Panc1 (cell line): ENCODE measurements around the gene MMP17. TPM values are rescaled to one million over a fixed set of nuclear protein-coding genes. Genes with fewer than 3 reads are reported as not detected.
A peak's percentile ranks its signal among the peaks of the same experiment; 100 is the strongest.

Experiments used
- ATAC-seq: fragments of 200-7000 bp; cut with Tn5 transposase; 2 replicates; pipeline ENCODE4 v1.9.1; 2020; ENCODE audit warnings: mild to moderate bottlenecking, moderate library complexity
- BruUV-seq: library from RNA; stranded (reverse); fragments of 400-500 nt; replicated peaks from 2 replicates; lab custom pipeline; 2021; lab: Mats Ljungman, UMichigan
- CTCF ChIA-PET: fragments of 300-600 bp; sonication (Branson Sonifier 250); formaldehyde crosslinking; loops from one replicate; lab custom pipeline; 2022; ENCODE audit warnings: antibody characterized with exemption; lab: Charles Lee
- POLR2A ChIA-PET: fragments of 300-600 bp; sonication (Branson Sonifier 250); formaldehyde crosslinking; loops from one replicate; lab custom pipeline; 2022; ENCODE audit warnings: antibody characterized with exemption; lab: Charles Lee
- DNase-seq: peaks from one replicate; pipeline ENCODE4 v3.0.0-alpha.2; 2010; ENCODE audit warnings: low read depth, low spot score
- H3K27ac ChIP-seq: 2 replicates; pipeline ENCODE4 v1.5.1; 2011; ENCODE audit warnings: mild to moderate bottlenecking, low read length, inconsistent platforms
- H3K27me3 ChIP-seq: fragments of 200-500 bp; sonication (Bioruptor generic); 2 replicates; pipeline ENCODE4 v1.6.0; 2014; ENCODE audit warnings: low read length, inconsistent platforms; ENCODE audit not compliant: control insufficient read depth, insufficient read depth
- H3K36me3 ChIP-seq: fragments of 200-500 bp; sonication (Bioruptor generic); 2 replicates; pipeline ENCODE4 v1.5.1; 2014; ENCODE audit warnings: inconsistent platforms, mild to moderate bottlenecking, low read length, moderate library complexity; ENCODE audit not compliant: control insufficient read depth, insufficient read depth
- H3K4me1 ChIP-seq: 2 replicates; pipeline ENCODE4 v1.5.1; 2011; ENCODE audit warnings: inconsistent platforms, mild to moderate bottlenecking, low read length, moderate library complexity; ENCODE audit not compliant: control insufficient read depth, insufficient read depth
- H3K4me3 ChIP-seq, 2 experiments: 2 replicates each; pipeline ENCODE4 v1.5.1; 2011 to 2012; ENCODE audit warnings: low read depth in 2 of 2, low read length in 2 of 2, mild to moderate bottlenecking in 2 of 2, inconsistent platforms in 1 of 2, moderate library complexity in 1 of 2
- H3K9me3 ChIP-seq: fragments of 200-500 bp; sonication (Bioruptor generic); 2 replicates; pipeline ENCODE4 v1.5.1; 2014; ENCODE audit warnings: low read depth, mild to moderate bottlenecking, inconsistent platforms, low read length, moderate library complexity; ENCODE audit not compliant: control insufficient read depth, insufficient read depth
- CTCF ChIP-seq: fragments of 450-650 bp; IDR thresholded peaks from 2 replicates; pipeline ENCODE4 v1.5.1; 2017; ENCODE audit warnings: mild to moderate bottlenecking
- POLR2AphosphoS5 ChIP-seq: IDR thresholded peaks from 2 replicates; pipeline ENCODE4 v1.6.1; 2012; ENCODE audit warnings: mild to moderate bottlenecking, low read depth, low read length, moderate library complexity
- REST ChIP-seq, 2 experiments: IDR thresholded peaks; 2 replicates each; pipeline ENCODE4 v1.6.1; 2011 to 2012; ENCODE audit warnings: low read depth in 2 of 2, control low read depth in 1 of 2, low read length in 1 of 2, mild to moderate bottlenecking in 1 of 2, moderate library complexity in 1 of 2; ENCODE audit not compliant: insufficient read depth in 1 of 2
- SIN3A ChIP-seq: IDR thresholded peaks from 2 replicates; pipeline ENCODE4 v1.6.1; 2012; ENCODE audit warnings: low read depth, mild to moderate bottlenecking, low read length, moderate library complexity, borderline replicate concordance; ENCODE audit not compliant: insufficient read depth
- TCF7L2 ChIP-seq: IDR thresholded peaks from 2 replicates; pipeline ENCODE4 v1.6.1; 2011; ENCODE audit warnings: mild to moderate bottlenecking, low read depth, low read length, inconsistent platforms
- in situ Hi-C: cut with HindIII; loops from 2 replicates; pipeline ENCODE4 v1.10.0; 2016; ENCODE audit warnings: low sequenced_read_pairs, low pct_unique_long_range_greater_than_20kb
- intact Hi-C: fragments of 100-400 bp; cut with micrococcal nuclease; formaldehyde crosslinking; loops from one replicate; pipeline ENCODE4 v1.10.0; 2022; ENCODE audit not compliant: unreplicated experiment
- total RNA-seq: library from RNA; stranded (reverse); gene quantifications from one replicate; pipeline ENCODE4 v1.2.1, GENCODE V29; 2021; ENCODE audit not compliant: unreplicated experiment

MMP17 gene
- total RNA-seq, 1 experiment from 2014 or later: 30.0 TPM

GRCh38 chr12:131896080-131896810 lies 68.1 kb downstream of the MMP17 start:
- Histone ChIP-seq H3K9me3 (no peaks in the 10 kb centered on the region), H3K36me3 (no peaks in the 10 kb centered on the region), H3K27ac (peak overlapping the region; percentile 54), H3K4me3 (peak overlapping the region; percentile 70 to 82), H3K4me1 (peaks cover 4% of the 10 kb centered on the region; the same call in 1 of the 2 replicates), H3K27me3 (no peaks in the 10 kb centered on the region)
- TF ChIP-seq SIN3A (peak; percentile 73; the same call in 1 of the 2 replicates), TCF7L2 (no peak)
- ChIA-PET CTCF (no interaction called here), POLR2A (no interaction called here)
- no TSS peak for BruUV-seq
- ATAC-seq (peak; percentile 85), DNase-seq (no peak)
- in situ Hi-C loops: no loop called here
- intact Hi-C loops: no loop called here

- in situ Hi-C loops: no loop called here
Measured at GRCh38 chr12:131896811-131897270, 68.6 kb downstream of the MMP17 start.

More at GRCh38 chr12:131896811-131897270, 68.6 kb downstream of the MMP17 start:
- ATAC-seq (no peak), DNase-seq (no peak)
- Histone ChIP-seq H3K36me3 (no peaks in the 10 kb centered on the region), H3K4me1 (peaks cover 4% of the 10 kb centered on the region; the same call in 1 of the 2 replicates), H3K27ac (peak overlapping the region; percentile 54), H3K4me3 (peak overlapping the region; percentile 70 to 82), H3K9me3 (no peaks in the 10 kb centered on the region), H3K27me3 (no peaks in the 10 kb centered on the region)
- CTCF ChIA-PET: no interaction called here
- BruUV-seq: no TSS peak
- intact Hi-C loops: no loop called here
- TF ChIP-seq POLR2AphosphoS5: no peak
- TF ChIP-seq CTCF: no peak
- no peak for TF ChIP-seq TCF7L2
- TF ChIP-seq SIN3A: no peak
- TF ChIP-seq REST (IDR thresholded peaks at IDR 0.05; ENCODE audit: insufficient read depth in 1 of 2, low read depth in 2 of 2, low read length in 1 of 2): no peak
- POLR2A ChIA-PET: no interaction called here
